ENCODE data around the gene ZCCHC4.

DNA sequence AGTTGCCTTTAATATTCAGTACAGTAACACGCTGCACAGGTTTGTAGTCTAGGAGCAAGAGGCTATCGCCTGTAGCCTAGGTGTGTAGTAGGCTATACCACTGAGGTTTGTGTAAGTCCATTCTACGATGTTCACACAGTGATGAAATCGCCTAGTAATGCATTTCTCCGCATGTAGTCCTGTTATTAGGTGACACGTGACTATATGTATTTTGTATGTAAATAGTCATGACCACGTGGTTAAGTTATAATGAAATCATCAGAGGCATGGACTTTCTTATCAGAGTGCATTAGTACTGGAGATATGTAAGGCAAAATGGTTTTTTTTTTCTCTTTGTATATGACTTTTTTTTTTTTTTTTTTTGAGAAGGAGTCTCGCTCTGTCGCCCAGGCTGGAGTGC is 9.9 kb upstream of the ZCCHC4 start:
- TF ChIP-seq, protein P1, sequence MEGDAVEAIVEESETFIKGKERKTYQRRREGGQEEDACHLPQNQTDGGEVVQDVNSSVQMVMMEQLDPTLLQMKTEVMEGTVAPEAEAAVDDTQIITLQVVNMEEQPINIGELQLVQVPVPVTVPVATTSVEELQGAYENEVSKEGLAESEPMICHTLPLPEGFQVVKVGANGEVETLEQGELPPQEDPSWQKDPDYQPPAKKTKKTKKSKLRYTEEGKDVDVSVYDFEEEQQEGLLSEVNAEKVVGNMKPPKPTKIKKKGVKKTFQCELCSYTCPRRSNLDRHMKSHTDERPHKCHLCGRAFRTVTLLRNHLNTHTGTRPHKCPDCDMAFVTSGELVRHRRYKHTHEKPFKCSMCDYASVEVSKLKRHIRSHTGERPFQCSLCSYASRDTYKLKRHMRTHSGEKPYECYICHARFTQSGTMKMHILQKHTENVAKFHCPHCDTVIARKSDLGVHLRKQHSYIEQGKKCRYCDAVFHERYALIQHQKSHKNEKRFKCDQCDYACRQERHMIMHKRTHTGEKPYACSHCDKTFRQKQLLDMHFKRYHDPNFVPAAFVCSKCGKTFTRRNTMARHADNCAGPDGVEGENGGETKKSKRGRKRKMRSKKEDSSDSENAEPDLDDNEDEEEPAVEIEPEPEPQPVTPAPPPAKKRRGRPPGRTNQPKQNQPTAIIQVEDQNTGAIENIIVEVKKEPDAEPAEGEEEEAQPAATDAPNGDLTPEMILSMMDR (IDR thresholded peaks at IDR 0.05; ENCODE audit: low read length), result no peak
- no peak for TF ChIP-seq EZH2 (IDR thresholded peaks at IDR 0.05; ENCODE audit: borderline replicate concordance, low read length)
